Osteocyte (in vitro differentiated cells): ENCODE measurements around the gene ASAP2. TPM values are rescaled to one million over a fixed set of nuclear protein-coding genes. Genes with fewer than 3 reads are reported as not detected.

Source experiments
- DNase-seq: peaks from one replicate; pipeline ENCODE4 v3.0.0; 2021; ENCODE audit warnings: mixed read lengths; ENCODE audit not compliant: unreplicated experiment; ENCODE audit errors: extremely low spot score
- H3K27ac Mint-ChIP-seq: one replicate; pipeline ENCODE4 v1.8.0; 2021; ENCODE audit warnings: mild to moderate bottlenecking, mixed read lengths; ENCODE audit not compliant: unreplicated experiment
- H3K27me3 Mint-ChIP-seq: one replicate; pipeline ENCODE4 v1.8.0; 2021; ENCODE audit warnings: mixed read lengths; ENCODE audit not compliant: unreplicated experiment
- H3K36me3 Mint-ChIP-seq: one replicate; pipeline ENCODE4 v1.8.0; 2021; ENCODE audit warnings: mixed read lengths; ENCODE audit not compliant: unreplicated experiment
- H3K4me1 Mint-ChIP-seq: one replicate; pipeline ENCODE4 v1.8.0; 2021; ENCODE audit warnings: mixed read lengths; ENCODE audit not compliant: unreplicated experiment
- H3K4me3 Mint-ChIP-seq: one replicate; pipeline ENCODE4 v1.8.0; 2021; ENCODE audit warnings: mild to moderate bottlenecking, moderate library complexity, mixed read lengths; ENCODE audit not compliant: unreplicated experiment
- H3K9me3 Mint-ChIP-seq: one replicate; pipeline ENCODE4 v1.8.0; 2021; ENCODE audit warnings: mixed read lengths; ENCODE audit not compliant: unreplicated experiment
- CTCF ChIP-seq: fragments of 200-600 bp; sonication (generic); IDR thresholded peaks from 2 replicates; pipeline ENCODE4 v1.5.0; 2021; ENCODE audit warnings: antibody characterized with exemption, mild to moderate bottlenecking, moderate library complexity
- total RNA-seq: library from RNA; stranded (reverse); gene quantifications from 2 replicates; pipeline ENCODE4 v1.2.1, GENCODE V29; 2021

The ASAP2 gene
- total RNA-seq, 1 donor from 2014 or later = 91.0 TPM

- Mint-ChIP-seq H3K9me3 (no peaks in the 10 kb centered on the region), H3K27me3 (no peaks in the 10 kb centered on the region)
Observed at GRCh38 chr2:9292426-9292825, 85.8 kb downstream of the ASAP2 start.

DNA sequence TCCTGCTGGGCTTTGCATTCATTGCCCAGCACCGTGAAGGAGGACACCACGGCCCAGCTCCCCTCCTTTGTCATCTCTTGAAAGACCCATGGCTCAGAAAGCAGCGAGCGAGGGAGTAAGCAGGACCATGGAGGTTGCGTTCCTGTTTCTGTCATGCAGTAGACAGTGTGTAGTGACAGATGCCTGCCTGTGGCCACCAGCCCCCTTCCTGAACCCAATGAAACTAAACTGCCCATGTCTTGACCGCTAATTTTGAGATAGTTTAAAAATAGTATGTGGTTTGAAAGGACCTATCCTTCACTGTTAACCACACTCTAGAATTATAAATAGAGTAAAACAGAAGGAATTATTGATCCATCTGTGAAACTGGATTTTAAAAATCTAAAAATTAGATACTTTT lies 88.2 kb downstream of the ASAP2 start:
- Mint-ChIP-seq H3K4me3 (no peak overlapping the region), H3K36me3 (peaks cover 22% of the 10 kb centered on the region), H3K4me1 (peaks cover 32% of the 10 kb centered on the region), H3K9me3 (no peaks in the 10 kb centered on the region), H3K27ac (no peak overlapping the region), H3K27me3 (no peaks in the 10 kb centered on the region)
- no peak for TF ChIP-seq CTCF
- DNase-seq = no peak

More at GRCh38 chr2:9292426-9292825, 85.8 kb downstream of the ASAP2 start:
- Mint-ChIP-seq H3K4me1 (peaks cover 50% of the 10 kb centered on the region), H3K27ac (peak overlapping the region; percentile 21), H3K4me3 (no peak overlapping the region), H3K36me3 (peaks cover 10% of the 10 kb centered on the region)
- DNase-seq = no peak
- no peak for TF ChIP-seq CTCF

- Mint-ChIP-seq H3K27ac (no peak overlapping the region), H3K4me3 (no peak overlapping the region), H3K27me3 (no peaks in the 10 kb centered on the region), H3K36me3 (peaks cover 24% of the 10 kb centered on the region), H3K9me3 (no peaks in the 10 kb centered on the region), H3K4me1 (peaks cover 28% of the 10 kb centered on the region)
- no peak for TF ChIP-seq CTCF
- DNase-seq = no peak
Observed at GRCh38 chr2:9296559-9296958, 89.9 kb downstream of the ASAP2 start.

DNA sequence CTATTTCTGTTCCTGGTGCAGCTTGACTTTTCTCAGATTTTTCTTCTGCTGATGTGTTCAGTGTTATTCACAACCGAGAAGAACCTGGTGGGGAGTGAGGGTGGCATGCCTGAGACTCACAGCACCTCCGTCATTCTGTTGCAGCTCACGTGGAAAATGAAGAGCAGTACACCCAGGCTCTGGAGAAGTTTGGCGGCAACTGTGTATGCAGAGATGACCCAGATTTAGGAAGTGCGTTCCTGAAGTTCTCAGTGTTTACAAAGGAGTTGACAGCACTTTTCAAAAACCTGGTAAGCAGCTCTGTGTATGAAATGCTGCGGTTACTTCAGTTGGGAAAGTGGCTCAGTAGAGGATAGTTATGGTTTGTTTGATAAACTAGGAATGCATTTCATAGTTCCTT lies 90.5 kb downstream of the ASAP2 start:
- no peak for DNase-seq

GRCh38 chr2:9297807-9298206 lies 91.2 kb downstream of the ASAP2 start:
- H3K27ac Mint-ChIP-seq = no peak overlapping the region
- peaks cover 22% of the 10 kb centered on the region for H3K36me3 Mint-ChIP-seq
- no peak overlapping the region for H3K4me3 Mint-ChIP-seq
- no peak for DNase-seq
- no peaks in the 10 kb centered on the region for H3K27me3 Mint-ChIP-seq
- H3K9me3 Mint-ChIP-seq = no peaks in the 10 kb centered on the region
- TF ChIP-seq CTCF = no peak
- H3K4me1 Mint-ChIP-seq = peaks cover 20% of the 10 kb centered on the region

More for the DNA sequence above, 90.5 kb downstream of the ASAP2 start:
- Mint-ChIP-seq H3K27me3 (no peaks in the 10 kb centered on the region), H3K27ac (no peak overlapping the region), H3K4me3 (no peak overlapping the region), H3K36me3 (peaks cover 22% of the 10 kb centered on the region), H3K9me3 (no peaks in the 10 kb centered on the region), H3K4me1 (peaks cover 23% of the 10 kb centered on the region)
- TF ChIP-seq CTCF = no peak
